HG02852 (cell line): ENCODE measurements around the gene NOP53.
"Not testable (repeated sequence)": the region's sequence is repeated elsewhere in the genome, so short reads cannot be mapped to it uniquely, and the experiment has no call there.

ENCODE experiments used
- ATAC-seq: cut with Tn5 transposase; IDR thresholded peaks from one replicate; pipeline ENCODE4 v1.9.1; 2021; ENCODE audit warnings: mild to moderate bottlenecking, moderate library complexity; ENCODE audit not compliant: unreplicated experiment

The NOP53 gene

DNA sequence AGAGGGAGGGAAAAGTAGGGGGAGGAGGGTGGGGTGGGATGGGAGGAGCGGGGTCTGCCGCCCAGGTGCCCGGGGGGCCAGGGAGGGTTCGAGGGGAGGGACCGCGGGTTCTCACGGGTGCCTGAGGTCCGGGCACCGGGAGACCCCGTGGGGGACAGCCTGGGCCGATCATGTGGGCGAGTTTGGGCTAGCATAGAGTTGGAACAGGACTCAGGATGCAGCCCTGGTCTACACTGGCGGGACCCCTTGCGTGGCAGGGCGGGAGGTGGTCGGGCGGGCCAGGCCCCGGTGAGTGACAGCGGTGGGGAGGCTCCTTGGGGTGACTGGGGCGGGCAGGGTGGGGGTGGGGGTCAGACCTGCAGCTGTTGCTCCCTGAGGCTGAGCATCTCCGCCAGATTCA lies 57.8 kb downstream of the NOP53 start:
- not testable (repeated sequence) for ATAC-seq

DNA sequence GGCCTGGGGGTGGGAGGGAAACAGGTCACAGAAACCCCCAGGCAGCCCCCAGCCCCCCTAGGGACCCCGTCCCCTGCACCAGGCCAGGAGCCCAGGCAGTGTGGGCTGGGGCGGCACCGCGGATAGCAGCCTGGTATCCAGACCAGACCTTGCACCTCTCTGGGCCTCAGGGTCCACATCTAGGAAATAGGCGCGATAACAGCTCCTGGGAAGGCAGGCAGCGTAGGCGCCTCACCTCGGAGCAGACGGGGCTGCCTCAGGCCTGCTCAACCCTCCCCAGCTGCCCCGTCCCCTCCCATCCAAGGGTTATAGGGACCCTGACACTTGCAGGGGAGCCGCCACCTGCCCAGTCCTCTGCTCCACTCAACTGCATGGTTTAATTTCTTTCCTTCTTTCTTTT lies 58.3 kb downstream of the NOP53 start:
- ATAC-seq, result not testable (repeated sequence)

DNA sequence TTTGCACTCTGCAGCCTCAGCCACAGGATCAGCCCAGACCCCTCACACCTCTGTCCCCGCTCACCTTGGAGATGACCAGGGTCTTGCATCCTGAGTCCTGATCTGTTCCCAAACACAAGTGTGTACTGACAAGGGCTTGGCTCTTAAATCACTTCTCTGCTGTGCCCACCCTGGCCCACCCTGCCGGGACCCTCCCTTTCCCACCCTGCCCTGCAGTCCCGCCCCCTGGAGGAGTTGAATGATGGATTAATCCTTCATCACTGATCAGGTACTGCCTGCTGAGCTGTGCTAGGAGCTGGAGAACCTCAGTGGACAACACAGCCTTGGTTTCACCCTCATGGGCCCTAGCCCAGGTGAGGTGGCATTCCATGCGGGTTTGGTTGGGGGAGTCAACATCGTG lies 59.1 kb downstream of the NOP53 start, which contains the start of gene TPRX1:
Gene TPRX1 (minus strand): TSS at position 101 of the 400 bp plus-strand sequence. CDS start 12 bp downstream, at position 89.
- not testable (repeated sequence) for ATAC-seq

DNA sequence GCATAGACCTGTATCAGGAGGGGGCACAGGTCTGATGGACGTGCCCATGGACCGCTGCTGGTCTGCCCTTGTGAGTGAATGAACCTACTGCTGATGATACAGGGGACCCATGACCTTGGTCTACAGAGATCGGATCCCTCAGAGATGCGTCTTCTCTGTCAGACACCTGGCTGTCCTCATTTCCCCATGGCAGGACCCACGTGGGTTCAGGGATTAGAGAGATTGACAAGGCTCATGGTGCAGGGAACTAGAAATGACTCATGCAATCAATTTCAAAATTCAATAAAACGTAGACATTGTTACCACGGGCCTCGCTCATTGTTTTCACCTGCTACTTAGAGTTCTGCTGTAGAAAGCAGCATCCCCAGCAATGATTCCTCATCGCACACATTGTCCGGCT lies 60.0 kb downstream of the NOP53 start:
- ATAC-seq, result no peak

DNA sequence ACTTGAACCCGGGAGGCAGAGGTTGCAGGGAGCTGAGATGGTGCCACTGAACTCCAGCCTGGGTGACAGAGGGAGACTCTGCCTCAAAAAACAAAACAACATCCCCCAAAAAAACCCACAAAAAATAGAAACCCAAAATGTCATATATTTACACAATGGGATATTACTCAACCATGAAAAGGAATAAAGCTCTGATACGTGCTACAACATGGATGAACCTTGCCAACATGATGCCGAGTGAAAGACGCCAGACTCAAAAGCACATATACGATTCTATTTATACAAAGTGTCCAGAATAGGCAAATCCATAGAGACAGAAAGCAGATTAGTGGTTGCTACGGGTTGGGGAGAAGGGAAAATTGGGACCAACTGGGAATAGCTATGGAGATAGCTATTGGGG lies 61.1 kb downstream of the NOP53 start:
- no peak for ATAC-seq
